Esophagus squamous epithelium (tissue), 4 donors: ENCODE data around the gene ARRB1.

Experiments
- POLR2A ChIP-seq, 4 donors: fragments of 450-650 bp; IDR thresholded peaks; one replicate each; pipeline ENCODE4 v1.6.1; 2017; ENCODE audit warnings: antibody characterized with exemption in 4 of 4, mild to moderate bottlenecking in 4 of 4, moderate library complexity in 3 of 4
- TF ChIP-seq, protein P1 (sequence below), 6 experiments: fragments of 450-650 bp in 4 of 6; fragments of 200-600 bp in 2 of 6; sonication (generic) in 2 of 6; IDR thresholded peaks; one replicate each; pipeline ENCODE4 v1.5.1; 2016 to 2019; ENCODE audit warnings: antibody characterized with exemption in 6 of 6, mild to moderate bottlenecking in 4 of 6, moderate library complexity in 4 of 6

DNA sequence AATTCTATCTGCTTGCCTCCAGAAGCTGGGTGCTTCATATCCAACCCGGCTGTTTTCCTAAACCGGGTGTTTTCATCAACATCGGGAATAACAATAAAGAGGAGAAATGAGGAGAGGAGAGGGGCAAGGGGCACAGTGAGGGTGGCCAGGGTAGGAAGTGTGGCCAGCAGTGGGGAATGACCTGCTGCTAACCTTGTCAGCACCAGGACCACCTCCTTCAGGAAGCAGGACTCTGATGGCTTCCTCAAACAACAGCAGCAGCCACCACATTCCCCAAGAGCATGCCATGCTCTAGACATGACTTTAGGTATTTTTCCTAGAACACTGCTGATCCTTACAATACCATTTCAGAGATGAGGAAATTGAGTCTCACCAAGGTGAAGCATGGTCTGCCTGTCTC, 58.5 kb downstream of the ARRB1 start:
- TF ChIP-seq, protein P1, sequence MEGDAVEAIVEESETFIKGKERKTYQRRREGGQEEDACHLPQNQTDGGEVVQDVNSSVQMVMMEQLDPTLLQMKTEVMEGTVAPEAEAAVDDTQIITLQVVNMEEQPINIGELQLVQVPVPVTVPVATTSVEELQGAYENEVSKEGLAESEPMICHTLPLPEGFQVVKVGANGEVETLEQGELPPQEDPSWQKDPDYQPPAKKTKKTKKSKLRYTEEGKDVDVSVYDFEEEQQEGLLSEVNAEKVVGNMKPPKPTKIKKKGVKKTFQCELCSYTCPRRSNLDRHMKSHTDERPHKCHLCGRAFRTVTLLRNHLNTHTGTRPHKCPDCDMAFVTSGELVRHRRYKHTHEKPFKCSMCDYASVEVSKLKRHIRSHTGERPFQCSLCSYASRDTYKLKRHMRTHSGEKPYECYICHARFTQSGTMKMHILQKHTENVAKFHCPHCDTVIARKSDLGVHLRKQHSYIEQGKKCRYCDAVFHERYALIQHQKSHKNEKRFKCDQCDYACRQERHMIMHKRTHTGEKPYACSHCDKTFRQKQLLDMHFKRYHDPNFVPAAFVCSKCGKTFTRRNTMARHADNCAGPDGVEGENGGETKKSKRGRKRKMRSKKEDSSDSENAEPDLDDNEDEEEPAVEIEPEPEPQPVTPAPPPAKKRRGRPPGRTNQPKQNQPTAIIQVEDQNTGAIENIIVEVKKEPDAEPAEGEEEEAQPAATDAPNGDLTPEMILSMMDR (IDR thresholded peaks at IDR 0.05), result no peak
- no peak for TF ChIP-seq POLR2A (IDR thresholded peaks at IDR 0.05)
